D721Med (cell line): ENCODE results near the gene SAFB.

Experiments
- DNase-seq: peaks from one replicate; pipeline ENCODE4 v3.0.0; 2011; ENCODE audit warnings: low spot score; ENCODE audit not compliant: insufficient read length
- FAIRE-seq: peaks from 2 replicates; lab custom pipeline; 2011; peaks lifted over from hg19 to GRCh38; lab: Jason Lieb, UNC
- CTCF ChIP-seq: IDR thresholded peaks from 2 replicates; pipeline ENCODE4 v1.5.1; 2012; ENCODE audit warnings: mild to moderate bottlenecking, control low read depth; ENCODE audit not compliant: insufficient read depth; ENCODE audit errors: missing control alignments

Gene SAFB

GRCh38 chr19:5664515-5664914 is 41.6 kb downstream of the SAFB start:
- DNase-seq (no peak), FAIRE-seq (no peak)
- no peak for TF ChIP-seq CTCF

GRCh38 chr19:5665781-5666513 is 43.1 kb downstream of the SAFB start:
- DNase-seq (no peak), FAIRE-seq (no peak)
- TF ChIP-seq CTCF = no peak

- TF ChIP-seq CTCF = no peak
- DNase-seq (no peak), FAIRE-seq (no peak)
Observed at GRCh38 chr19:5666921-5667610, 44.2 kb downstream of the SAFB start.

GRCh38 chr19:5667751-5668271 is 44.9 kb downstream of the SAFB start:
- DNase-seq (no peak), FAIRE-seq (no peak)
- no peak for TF ChIP-seq CTCF

GRCh38 chr19:5669212-5669611 is 46.3 kb downstream of the SAFB start:
- DNase-seq = no peak
- no peak for TF ChIP-seq CTCF
- FAIRE-seq = no peak

GRCh38 chr19:5671600-5671999 is 48.7 kb downstream of the SAFB start:
- no peak for DNase-seq
- no peak for FAIRE-seq
- TF ChIP-seq CTCF = no peak
